ENCODE results near the gene WASF2. TPM values are rescaled to one million over a fixed set of nuclear protein-coding genes. Genes with fewer than 3 reads are reported as not detected.
A peak's percentile ranks its signal among the peaks of the same experiment; 100 is the strongest.

The WASF2 gene
- total and polyA plus RNA-seq, 2 of the 13 experiments (the other 11 are each of a cell fraction or from before 2014, with no cell fraction given): 10.4 to 27.7 TPM

DNA sequence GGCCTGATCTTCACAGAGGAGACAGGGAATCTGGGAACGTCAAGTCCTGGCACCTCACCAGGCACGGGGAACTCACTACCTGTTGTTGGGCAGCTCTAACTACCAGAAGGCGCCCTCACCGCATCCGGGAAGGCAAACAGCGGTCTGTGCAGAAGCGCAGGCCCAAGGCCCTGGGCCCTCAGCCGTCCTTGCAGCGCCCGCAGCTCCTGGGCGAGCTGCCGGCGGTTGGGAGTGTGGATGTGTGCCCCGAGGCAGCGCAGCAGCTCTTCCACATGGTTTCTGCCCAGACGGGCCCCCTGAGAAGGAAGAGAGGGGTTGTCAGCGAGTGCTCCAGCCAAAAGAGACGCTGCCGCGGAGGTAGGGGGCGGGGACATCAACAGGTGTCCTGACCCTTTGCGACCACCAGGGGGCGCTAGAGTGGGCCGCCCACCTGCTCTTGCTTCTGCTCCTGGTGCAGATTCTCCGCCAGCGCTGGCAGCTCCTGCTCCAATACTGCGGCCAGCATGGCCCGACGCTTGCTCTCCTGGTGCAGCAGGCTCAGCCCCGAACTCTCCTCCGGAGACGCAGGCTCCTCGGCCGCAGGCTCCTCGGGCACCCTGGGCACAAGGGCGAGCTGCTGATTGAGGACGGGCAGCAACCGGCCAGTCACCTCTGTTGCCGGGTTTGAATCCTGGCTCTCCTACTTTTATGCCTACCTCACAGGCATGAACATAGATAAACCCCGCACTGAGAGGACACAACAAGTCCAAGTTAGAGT is 132.5 kb downstream of the WASF2 start (continued):
- TF ChIP-seq RNF219 (CRISPR knock-in tag; IDR thresholded peaks at IDR 0.05): no peak
- no peak for TF ChIP-seq ZNF766 (CRISPR knock-in tag; IDR thresholded peaks at IDR 0.05; ENCODE audit: borderline replicate concordance)
- no peak for TF ChIP-seq ZNF224 (CRISPR knock-in tag; IDR thresholded peaks at IDR 0.05)
- TF ChIP-seq, protein P1, sequence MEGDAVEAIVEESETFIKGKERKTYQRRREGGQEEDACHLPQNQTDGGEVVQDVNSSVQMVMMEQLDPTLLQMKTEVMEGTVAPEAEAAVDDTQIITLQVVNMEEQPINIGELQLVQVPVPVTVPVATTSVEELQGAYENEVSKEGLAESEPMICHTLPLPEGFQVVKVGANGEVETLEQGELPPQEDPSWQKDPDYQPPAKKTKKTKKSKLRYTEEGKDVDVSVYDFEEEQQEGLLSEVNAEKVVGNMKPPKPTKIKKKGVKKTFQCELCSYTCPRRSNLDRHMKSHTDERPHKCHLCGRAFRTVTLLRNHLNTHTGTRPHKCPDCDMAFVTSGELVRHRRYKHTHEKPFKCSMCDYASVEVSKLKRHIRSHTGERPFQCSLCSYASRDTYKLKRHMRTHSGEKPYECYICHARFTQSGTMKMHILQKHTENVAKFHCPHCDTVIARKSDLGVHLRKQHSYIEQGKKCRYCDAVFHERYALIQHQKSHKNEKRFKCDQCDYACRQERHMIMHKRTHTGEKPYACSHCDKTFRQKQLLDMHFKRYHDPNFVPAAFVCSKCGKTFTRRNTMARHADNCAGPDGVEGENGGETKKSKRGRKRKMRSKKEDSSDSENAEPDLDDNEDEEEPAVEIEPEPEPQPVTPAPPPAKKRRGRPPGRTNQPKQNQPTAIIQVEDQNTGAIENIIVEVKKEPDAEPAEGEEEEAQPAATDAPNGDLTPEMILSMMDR (CRISPR knock-in tag; IDR thresholded peaks at IDR 0.05): peak; percentile 95
- no peak for TF ChIP-seq TOPORS (CRISPR knock-in tag; IDR thresholded peaks at IDR 0.05)
- no peak for TF ChIP-seq NFATC3 (CRISPR knock-in tag; IDR thresholded peaks at IDR 0.05)
- TF ChIP-seq CHD2 (IDR thresholded peaks at IDR 0.05; ENCODE audit: low read depth, low read length): no peak
- TF ChIP-seq ZMYM2 (CRISPR knock-in tag; IDR thresholded peaks at IDR 0.05): no peak
- no peak for TF ChIP-seq ATAD3A (CRISPR knock-in tag; IDR thresholded peaks at IDR 0.05)
- TF ChIP-seq, protein P2, sequence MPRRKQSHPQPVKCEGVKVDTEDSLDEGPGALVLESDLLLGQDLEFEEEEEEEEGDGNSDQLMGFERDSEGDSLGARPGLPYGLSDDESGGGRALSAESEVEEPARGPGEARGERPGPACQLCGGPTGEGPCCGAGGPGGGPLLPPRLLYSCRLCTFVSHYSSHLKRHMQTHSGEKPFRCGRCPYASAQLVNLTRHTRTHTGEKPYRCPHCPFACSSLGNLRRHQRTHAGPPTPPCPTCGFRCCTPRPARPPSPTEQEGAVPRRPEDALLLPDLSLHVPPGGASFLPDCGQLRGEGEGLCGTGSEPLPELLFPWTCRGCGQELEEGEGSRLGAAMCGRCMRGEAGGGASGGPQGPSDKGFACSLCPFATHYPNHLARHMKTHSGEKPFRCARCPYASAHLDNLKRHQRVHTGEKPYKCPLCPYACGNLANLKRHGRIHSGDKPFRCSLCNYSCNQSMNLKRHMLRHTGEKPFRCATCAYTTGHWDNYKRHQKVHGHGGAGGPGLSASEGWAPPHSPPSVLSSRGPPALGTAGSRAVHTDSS (CRISPR knock-in tag; conservative IDR thresholded peaks at IDR 0.05): 0 out of 2 replicates have a peak, but pooled peaks have one; percentile 74
- TF ChIP-seq ZNF329 (CRISPR knock-in tag; IDR thresholded peaks at IDR 0.05; ENCODE audit: low read depth): no peak
- TF ChIP-seq ATF1 (CRISPR knock-in tag; IDR thresholded peaks at IDR 0.05): no peak
- TF ChIP-seq, protein P3, sequence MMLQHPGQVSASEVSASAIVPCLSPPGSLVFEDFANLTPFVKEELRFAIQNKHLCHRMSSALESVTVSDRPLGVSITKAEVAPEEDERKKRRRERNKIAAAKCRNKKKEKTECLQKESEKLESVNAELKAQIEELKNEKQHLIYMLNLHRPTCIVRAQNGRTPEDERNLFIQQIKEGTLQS (CRISPR knock-in tag; IDR thresholded peaks at IDR 0.05): no peak
- TF ChIP-seq MAZ (IDR thresholded peaks at IDR 0.05; ENCODE audit: borderline replicate concordance, low read depth, low read length): no peak
- peak; percentile 56; the same call in 1 of the 2 replicates for TF ChIP-seq MAZ (CRISPR knock-in tag; IDR thresholded peaks at IDR 0.05; ENCODE audit: low read depth)
- no peak for TF ChIP-seq SUZ12 (IDR thresholded peaks at IDR 0.05; ENCODE audit: low read depth, low read length)
- TF ChIP-seq ZNF652 (CRISPR knock-in tag; IDR thresholded peaks at IDR 0.05; ENCODE audit: borderline replicate concordance, low read depth): no peak
- no peak for TF ChIP-seq ZNF841 (CRISPR knock-in tag; IDR thresholded peaks at IDR 0.05; ENCODE audit: borderline replicate concordance)
- TF ChIP-seq, protein P4, sequence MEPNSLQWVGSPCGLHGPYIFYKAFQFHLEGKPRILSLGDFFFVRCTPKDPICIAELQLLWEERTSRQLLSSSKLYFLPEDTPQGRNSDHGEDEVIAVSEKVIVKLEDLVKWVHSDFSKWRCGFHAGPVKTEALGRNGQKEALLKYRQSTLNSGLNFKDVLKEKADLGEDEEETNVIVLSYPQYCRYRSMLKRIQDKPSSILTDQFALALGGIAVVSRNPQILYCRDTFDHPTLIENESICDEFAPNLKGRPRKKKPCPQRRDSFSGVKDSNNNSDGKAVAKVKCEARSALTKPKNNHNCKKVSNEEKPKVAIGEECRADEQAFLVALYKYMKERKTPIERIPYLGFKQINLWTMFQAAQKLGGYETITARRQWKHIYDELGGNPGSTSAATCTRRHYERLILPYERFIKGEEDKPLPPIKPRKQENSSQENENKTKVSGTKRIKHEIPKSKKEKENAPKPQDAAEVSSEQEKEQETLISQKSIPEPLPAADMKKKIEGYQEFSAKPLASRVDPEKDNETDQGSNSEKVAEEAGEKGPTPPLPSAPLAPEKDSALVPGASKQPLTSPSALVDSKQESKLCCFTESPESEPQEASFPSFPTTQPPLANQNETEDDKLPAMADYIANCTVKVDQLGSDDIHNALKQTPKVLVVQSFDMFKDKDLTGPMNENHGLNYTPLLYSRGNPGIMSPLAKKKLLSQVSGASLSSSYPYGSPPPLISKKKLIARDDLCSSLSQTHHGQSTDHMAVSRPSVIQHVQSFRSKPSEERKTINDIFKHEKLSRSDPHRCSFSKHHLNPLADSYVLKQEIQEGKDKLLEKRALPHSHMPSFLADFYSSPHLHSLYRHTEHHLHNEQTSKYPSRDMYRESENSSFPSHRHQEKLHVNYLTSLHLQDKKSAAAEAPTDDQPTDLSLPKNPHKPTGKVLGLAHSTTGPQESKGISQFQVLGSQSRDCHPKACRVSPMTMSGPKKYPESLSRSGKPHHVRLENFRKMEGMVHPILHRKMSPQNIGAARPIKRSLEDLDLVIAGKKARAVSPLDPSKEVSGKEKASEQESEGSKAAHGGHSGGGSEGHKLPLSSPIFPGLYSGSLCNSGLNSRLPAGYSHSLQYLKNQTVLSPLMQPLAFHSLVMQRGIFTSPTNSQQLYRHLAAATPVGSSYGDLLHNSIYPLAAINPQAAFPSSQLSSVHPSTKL (CRISPR knock-in tag; IDR thresholded peaks at IDR 0.05): no peak
- peak; percentile 41; the same call in 1 of the 2 replicates for TF ChIP-seq SP4 (CRISPR knock-in tag; IDR thresholded peaks at IDR 0.05)
- no peak for TF ChIP-seq NR2F6 (IDR thresholded peaks at IDR 0.05)
- 0 out of 2 replicates have a peak, but pooled peaks have one; percentile 10 for TF ChIP-seq NR2F6 (CRISPR knock-in tag; IDR thresholded peaks at IDR 0.05)
